ENCODE data around the gene CTSE.

CTSE gene

GRCh38 chr1:205989786-205990185 lies 33.9 kb downstream of the CTSE start:
- no peak for DNase-seq

GRCh38 chr1:205988585-205988995 lies 35.1 kb downstream of the CTSE start:
- no peak for DNase-seq

GRCh38 chr1:205986861-205987260 lies 36.8 kb downstream of the CTSE start:
- no peak for DNase-seq

GRCh38 chr1:205986292-205986691 lies 37.4 kb downstream of the CTSE start:
- DNase-seq, result no peak

- DNase-seq, result no peak
Observed at GRCh38 chr1:205985330-205986005, 38.2 kb downstream of the CTSE start.

DNA sequence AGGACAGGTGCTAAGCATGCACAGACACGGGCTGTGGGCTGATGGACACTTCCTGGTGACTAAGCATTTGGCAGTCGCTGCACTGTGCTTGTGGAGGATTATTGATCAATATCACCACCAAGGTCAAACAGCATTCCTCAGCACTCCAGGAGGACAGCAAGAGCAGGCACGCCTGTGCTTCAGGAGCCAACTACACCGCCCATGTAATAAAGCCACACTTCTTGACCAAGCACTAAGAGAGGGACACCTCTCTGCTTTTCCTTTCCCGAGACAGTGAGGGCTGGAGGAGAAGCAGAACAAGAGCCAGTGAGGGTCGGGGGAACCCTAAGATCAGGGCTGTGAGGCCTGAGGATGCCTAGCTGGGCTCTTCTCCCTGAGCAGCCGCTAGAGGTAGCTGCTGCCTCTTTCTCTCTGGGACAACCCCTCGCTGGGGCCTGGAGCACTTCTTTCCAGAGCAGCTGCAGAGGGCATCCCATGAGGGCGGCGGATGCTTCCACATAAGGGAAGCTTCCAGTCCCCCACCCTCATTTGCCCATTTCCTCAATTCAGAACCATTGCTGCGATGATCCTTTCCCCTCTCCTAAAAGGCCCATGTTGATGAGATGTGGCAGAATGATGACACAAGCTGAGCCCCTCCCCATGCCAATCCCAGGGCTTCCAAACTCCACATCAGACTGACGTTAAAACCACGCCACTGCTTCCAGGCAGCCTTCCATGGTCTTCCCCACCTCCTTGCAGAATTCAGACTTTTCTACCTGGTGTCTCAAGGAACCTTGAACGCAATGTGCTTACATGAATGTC lies 39.6 kb downstream of the CTSE start:
- no peak for DNase-seq

DNA sequence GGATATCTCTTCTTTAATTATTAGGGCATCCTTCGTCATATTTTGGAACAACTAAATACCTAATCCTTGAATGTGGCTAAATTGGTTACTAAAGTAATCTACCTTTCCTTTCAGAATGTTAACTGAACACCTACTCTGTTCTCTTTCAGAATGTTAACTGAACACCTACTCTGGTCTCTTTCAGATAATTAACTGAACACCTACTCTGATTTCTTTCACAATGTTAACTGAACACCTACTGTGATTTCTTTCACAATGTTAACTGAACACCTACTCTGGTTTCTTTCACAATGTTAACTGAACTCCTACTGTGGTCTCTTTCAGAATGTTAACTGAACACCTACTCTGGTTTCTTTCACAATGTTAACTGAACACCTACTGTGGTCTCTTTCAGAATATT lies 42.4 kb downstream of the CTSE start:
- DNase-seq, result no peak

DNA sequence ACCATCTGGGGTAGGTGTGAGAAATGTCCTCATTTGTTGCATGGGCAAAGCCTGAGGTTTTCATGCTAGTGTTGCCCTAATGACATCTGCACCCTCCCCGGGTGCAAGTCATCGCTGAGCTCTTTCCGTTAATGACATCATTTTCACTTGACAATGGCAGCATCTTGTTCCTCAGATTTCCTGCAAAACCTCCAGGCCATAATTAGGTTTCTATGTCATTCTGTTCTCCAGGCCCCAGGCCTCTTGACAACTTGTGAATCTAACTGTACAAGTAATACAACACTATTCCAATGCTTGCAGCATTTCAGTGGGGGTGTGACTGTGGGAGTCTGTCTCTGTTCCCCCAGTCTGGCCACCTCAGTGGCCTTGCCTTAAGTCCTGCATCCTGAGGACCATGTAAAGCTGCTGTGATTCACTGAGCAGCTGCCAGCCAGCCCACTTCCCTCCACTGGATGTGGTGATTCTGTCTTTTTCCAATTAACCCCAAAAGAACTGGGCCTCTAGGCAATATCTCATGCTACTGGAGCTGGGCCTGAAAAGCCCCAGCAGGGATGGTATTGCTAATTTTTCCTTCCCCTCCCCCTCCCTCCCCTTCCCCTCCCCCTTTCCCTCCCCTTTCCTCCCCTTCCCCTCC lies 43.3 kb downstream of the CTSE start:
- no peak for DNase-seq

DNA sequence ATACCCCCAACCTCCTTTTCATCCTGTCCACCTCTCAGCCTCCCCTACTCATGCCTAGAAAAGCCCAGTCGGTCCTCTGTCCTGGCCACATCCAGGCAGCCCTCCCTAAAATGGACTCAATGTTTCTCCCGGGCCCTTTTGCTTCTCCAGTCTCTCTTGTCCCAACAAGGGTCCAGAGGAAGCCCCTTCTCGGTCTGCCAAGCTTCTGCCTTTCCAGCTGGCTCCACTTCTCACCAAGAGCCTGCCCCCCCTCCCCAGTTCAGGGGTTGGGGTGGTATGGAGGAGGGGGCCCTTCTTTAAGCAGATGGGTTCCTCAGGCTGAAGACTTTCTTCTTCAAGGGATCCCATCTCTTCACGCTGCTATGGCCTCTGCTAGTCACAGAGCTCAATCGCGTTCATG lies 44.4 kb downstream of the CTSE start:
- DNase-seq, result no peak

GRCh38 chr1:205978676-205979075 lies 45.0 kb downstream of the CTSE start:
- DNase-seq, result no peak

GRCh38 chr1:205977402-205978014 lies 46.2 kb downstream of the CTSE start:
- DNase-seq, result peak; percentile 70

- DNase-seq, result no peak
Observed at GRCh38 chr1:205976708-205977401, 46.8 kb downstream of the CTSE start.

GRCh38 chr1:205976036-205976435 lies 47.7 kb downstream of the CTSE start:
- DNase-seq, result no peak

DNA sequence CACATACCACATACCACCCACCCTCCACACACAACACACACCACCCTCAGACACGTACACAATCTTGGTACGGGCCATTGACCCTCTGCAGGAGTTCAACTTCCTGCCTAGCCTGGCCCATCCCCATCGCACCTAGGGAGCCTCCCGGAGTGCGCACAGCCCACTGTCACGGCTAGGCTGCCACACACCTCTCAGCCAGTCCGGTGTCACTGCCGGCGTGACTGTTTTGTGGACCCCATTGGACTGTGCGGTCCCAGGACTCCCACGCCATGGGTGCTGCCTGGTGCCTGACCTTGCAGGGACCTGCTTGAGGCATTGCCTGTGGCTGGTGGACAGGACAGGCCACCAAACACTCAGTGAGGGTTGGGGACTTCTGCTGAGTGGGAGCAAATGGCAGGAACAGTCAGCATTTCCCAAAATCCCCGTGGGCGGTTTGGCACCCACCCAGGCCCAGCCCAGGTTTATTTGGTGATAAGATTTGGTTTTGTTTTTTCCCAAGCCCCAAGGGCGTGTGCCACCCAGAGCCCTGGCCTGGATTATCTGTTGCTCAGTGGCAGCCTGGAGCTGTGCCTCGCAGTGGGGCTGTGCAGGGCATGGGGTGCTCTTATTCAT lies 48.2 kb downstream of the CTSE start:
- DNase-seq, result no peak

DNA sequence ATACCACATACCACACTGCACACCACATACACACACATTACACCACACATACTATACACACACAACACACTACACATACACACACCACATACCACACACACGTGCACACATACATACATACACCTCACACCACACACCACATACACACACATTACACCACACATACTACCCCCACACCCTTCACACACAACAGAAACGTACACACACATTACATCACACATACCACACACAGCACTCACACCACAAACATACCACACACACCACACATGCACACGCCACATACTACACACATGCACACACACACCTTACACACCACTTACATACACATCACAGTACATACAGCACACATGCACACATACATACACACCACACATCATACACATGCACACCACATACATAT lies 49.0 kb downstream of the CTSE start:
- no peak for DNase-seq

DNA sequence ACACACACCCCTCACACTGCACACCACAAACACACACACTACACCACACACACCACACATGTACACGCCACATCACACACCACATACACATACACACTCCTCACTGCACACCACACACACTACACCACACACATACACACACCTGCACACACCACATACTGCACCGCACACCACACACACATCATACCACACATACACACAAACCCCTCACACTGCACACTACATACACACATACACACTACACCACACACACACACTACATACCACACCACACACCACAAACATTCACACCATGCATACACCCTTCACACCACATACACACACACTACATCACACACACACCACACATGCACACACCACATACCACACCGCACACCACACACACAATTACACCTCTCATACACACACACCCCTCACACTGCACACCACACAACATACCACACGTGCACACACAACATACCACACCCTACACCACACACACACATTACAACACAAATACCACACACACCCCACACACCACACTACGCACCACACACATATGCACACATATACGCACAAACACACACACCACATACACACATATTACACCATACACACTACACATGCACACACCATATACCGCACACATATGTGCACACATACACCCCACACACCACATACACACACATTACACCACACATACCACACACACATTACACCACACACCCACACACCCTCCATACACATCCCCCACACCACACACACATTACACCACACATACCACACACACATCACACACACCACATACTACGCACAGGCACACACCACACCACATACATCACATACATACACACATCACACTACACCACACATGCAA lies 50.1 kb downstream of the CTSE start:
- no peak for DNase-seq

- no peak for DNase-seq
Observed at GRCh38 chr1:205972491-205973168, 51.1 kb downstream of the CTSE start.

DNA sequence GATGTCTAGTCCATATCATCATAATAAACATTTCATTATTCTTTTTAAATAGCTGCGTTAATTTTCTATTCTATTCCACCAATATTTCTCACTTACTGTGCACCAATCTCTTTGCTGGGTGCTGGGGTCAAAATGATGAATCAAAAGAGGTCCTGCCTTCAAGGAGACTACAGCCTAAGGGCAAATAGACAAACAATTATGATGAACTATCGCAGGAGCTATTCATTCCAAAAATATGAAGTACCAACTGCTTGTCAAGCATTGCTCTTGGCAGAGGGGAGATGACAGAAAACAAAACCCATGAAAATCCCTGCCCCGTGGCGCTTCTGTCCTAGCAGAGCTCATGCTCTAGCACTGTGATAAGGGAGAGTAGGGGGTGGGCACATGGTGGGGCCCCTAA lies 51.6 kb downstream of the CTSE start:
- no peak for DNase-seq

DNA sequence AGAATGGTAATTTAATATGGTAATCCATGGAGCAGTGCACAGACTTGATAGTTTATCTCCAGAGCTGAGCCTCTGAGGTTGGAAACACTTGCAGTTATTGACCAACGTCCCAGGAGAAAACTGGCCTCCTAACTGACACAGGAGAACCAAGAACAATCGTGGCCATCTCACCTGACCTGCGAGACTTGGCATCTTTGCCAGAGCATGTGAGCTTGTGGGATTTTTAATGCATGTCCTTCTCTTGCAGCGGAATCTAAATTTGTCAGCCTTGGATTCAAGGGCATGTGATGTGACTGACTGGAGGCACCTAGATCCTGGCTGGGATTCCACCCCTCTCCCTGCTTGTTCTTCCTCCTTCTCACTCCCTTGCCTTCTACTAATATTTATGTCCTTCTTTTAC lies 52.6 kb downstream of the CTSE start:
- DNase-seq, result no peak

DNA sequence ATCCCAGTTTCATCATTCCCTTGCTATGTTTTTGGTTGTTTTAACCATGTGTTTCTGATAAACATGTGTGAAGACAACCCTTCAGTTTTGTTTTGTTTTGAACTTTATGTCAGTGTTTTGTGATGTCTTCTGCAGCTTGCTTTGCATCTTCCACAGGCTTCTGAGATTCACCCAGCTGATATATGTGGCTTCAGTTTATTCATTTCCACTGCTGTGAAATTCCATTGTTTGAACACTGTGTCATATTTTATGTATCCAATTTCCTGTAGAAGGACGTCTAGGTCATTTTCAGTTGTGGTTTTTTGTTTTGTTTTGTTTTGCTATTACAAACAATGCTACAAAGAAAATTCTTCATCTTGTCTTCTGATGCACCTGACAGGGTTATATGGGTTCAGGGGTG lies 53.2 kb downstream of the CTSE start:
- DNase-seq, result no peak

DNA sequence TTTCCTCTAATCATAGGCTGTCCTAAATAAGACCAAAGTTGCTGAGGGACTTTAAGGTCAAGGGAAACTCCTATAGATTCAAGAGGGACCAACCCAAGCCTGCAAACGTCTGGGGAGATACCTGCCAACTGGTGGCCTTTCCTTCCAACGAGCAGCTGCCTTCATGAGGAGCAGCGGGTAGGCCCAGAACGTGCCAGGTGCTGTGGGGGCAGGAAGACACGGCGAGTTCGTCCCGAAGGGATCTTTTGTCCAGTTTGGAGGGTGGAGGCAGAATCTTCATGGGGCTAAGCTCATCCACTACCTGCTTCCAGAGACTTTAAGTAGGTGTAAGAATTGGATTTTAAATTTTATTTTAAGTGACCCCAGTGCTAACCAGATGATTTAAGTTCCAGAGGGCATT lies 54.5 kb downstream of the CTSE start:
- DNase-seq, result no peak

All from CD4-positive, alpha-beta T cell treated with Interleukin-4 for 4 hours (primary cell).